Stimulated activated CD8-positive, alpha-beta memory T cell treated with anti-CD3 and anti-CD28 coated beads, Interleukin-12 subunit alpha, Interleukin-12 subunit beta, amount 100 ng/mL, for 24 hours (primary cell): ENCODE results near the gene SNRNP200.

ENCODE experiments used
- DNase-seq: peaks from one replicate; pipeline ENCODE4 v3.0.0-alpha.2; 2020; ENCODE audit errors: extremely low read depth

Gene SNRNP200

GRCh38 chr2:96305091-96305978 lies at the start of gene SNRNP200:
SNRNP200 (minus strand) TSS chr2:96305546; CDS start chr2:96305437, 109 bp downstream.
- peak; percentile 75 for DNase-seq

GRCh38 chr2:96354492-96354891 lies 49.1 kb upstream of the SNRNP200 start:
- no peak for DNase-seq

GRCh38 chr2:96353606-96354101 lies 48.3 kb upstream of the SNRNP200 start:
- DNase-seq = no peak

- no peak for DNase-seq
Observed at GRCh38 chr2:96353032-96353561, 47.8 kb upstream of the SNRNP200 start.

- no peak for DNase-seq
Observed at GRCh38 chr2:96347395-96347794, 42.0 kb upstream of the SNRNP200 start.

- no peak for DNase-seq
Observed at GRCh38 chr2:96345868-96346462, 40.6 kb upstream of the SNRNP200 start.

GRCh38 chr2:96345438-96345837 lies 40.1 kb upstream of the SNRNP200 start:
- DNase-seq = no peak

- DNase-seq = no peak
Observed at GRCh38 chr2:96344011-96344410, 38.7 kb upstream of the SNRNP200 start.

- DNase-seq = no peak
Observed at GRCh38 chr2:96342085-96342484, 36.7 kb upstream of the SNRNP200 start.

GRCh38 chr2:96341641-96342040 lies 36.3 kb upstream of the SNRNP200 start:
- DNase-seq = no peak

GRCh38 chr2:96340493-96341414 lies 35.4 kb upstream of the SNRNP200 start:
- no peak for DNase-seq

GRCh38 chr2:96336873-96337272 lies 31.5 kb upstream of the SNRNP200 start:
- DNase-seq = no peak

GRCh38 chr2:96336104-96336775 lies 30.9 kb upstream of the SNRNP200 start:
- no peak for DNase-seq

GRCh38 chr2:96333708-96334107 lies 28.4 kb upstream of the SNRNP200 start:
- DNase-seq = no peak

- DNase-seq = no peak
Observed at GRCh38 chr2:96330407-96330806, 25.1 kb upstream of the SNRNP200 start.

- no peak for DNase-seq
Observed at GRCh38 chr2:96329874-96330273, 24.5 kb upstream of the SNRNP200 start.

GRCh38 chr2:96329456-96329855 lies 24.1 kb upstream of the SNRNP200 start:
- no peak for DNase-seq

- no peak for DNase-seq
Observed at GRCh38 chr2:96326990-96327820, 21.9 kb upstream of the SNRNP200 start.

- no peak for DNase-seq
Observed at GRCh38 chr2:96326564-96326963, 21.2 kb upstream of the SNRNP200 start.

GRCh38 chr2:96325884-96326255 lies 20.5 kb upstream of the SNRNP200 start:
- DNase-seq = no peak
